SK-N-MC (cell line): Measurements from ENCODE around the gene CRK.

Source experiments
- EZH2 ChIP-seq: fragments of 200-600 bp; sonication (generic); IDR thresholded peaks from one replicate; pipeline ENCODE4 v1.6.1; 2017; ENCODE audit warnings: antibody characterized with exemption
- FOXP2 ChIP-seq: optimal IDR thresholded peaks from 2 replicates; pipeline ENCODE3; 2011; ENCODE audit warnings: mild to moderate bottlenecking, moderate library complexity; ENCODE audit not compliant: insufficient read depth; ENCODE audit errors: extremely low read length, control extremely low read depth
- POLR2AphosphoS5 ChIP-seq: IDR thresholded peaks from 2 replicates; pipeline ENCODE4 v1.6.1; 2012; ENCODE audit warnings: mild to moderate bottlenecking, low read depth, low read length, borderline replicate concordance

DNA sequence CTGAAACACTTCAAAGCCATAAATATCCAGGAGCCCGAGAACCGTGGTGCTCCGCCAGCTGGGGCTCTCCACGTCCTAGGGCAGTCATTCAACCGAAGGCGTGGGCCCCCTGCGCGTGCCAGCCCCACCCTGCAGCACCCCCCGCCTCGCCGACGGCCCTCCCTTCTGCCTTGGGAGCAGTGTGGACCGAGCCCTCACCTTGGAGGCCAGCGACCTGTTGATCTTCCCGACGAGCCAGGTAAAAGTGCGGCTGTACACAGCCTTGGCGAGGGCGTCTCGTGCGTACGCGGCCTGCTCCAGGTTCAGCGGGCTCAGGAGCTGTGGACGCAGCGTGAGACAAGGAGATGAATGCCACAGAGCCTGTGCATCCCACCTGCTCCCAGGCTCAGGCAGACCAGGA is 22.4 kb upstream of the CRK start:
- no peak for TF ChIP-seq POLR2AphosphoS5
- no peak for TF ChIP-seq EZH2
- no peak for TF ChIP-seq FOXP2
